Lower lobe of right lung (tissue), 2 donors: Measurements from ENCODE around the gene ST8SIA1. TPM values are rescaled to one million over a fixed set of nuclear protein-coding genes. Genes with fewer than 3 reads are reported as not detected.

Experiments
- ATAC-seq, 2 donors: fragments of 200-7000 bp; cut with Tn5 transposase; one replicate each; pipeline ENCODE4 v1.9.1; 2020 to 2022; ENCODE audit warnings: mild to moderate bottlenecking in 2 of 2, moderate library complexity in 2 of 2
- DNase-seq: peaks from one replicate; pipeline ENCODE4 v3.0.0-alpha.2; 2020
- H3K27ac ChIP-seq: fragments of 200-600 bp; one replicate; pipeline ENCODE4 v1.8.0; 2022
- H3K27me3 ChIP-seq: fragments of 200-600 bp; one replicate; pipeline ENCODE4 v1.8.0; 2022; ENCODE audit warnings: low read depth
- H3K36me3 ChIP-seq: fragments of 200-600 bp; one replicate; pipeline ENCODE4 v1.8.0; 2022; ENCODE audit warnings: mild to moderate bottlenecking
- H3K4me1 ChIP-seq: fragments of 200-600 bp; one replicate; pipeline ENCODE4 v1.8.0; 2022
- H3K4me3 ChIP-seq: fragments of 200-600 bp; one replicate; pipeline ENCODE4 v1.8.0; 2022; ENCODE audit warnings: mild to moderate bottlenecking
- H3K9me3 ChIP-seq: fragments of 200-600 bp; one replicate; pipeline ENCODE4 v1.8.0; 2022
- CTCF ChIP-seq: fragments of 200-600 bp; IDR thresholded peaks from one replicate; pipeline ENCODE4 v1.8.0; 2022; ENCODE audit warnings: antibody characterized with exemption, mild to moderate bottlenecking
- intact Hi-C: fragments of 100-400 bp; cut with DNase I; formaldehyde crosslinking; loops from one replicate; pipeline ENCODE4 v1.11.0; 2022
- total RNA-seq: library from RNA; stranded (reverse); fragmentation: NEBNext Ultra II Directional; extraction: Animal tissue kit (Norgen Biotek cat#: 25700); gene quantifications from one replicate; pipeline ENCODE4 v1.2.1, GENCODE V29; 2021
- donor health status: DM: no; HTN: yes; CAD: no; lungs with severe emphysema.

ST8SIA1 gene
- total RNA-seq, 1 donor from 2014 or later, result 9.1 TPM

- intact Hi-C loops, result no loop called here
- no peaks in the 10 kb centered on the region for H3K4me1 ChIP-seq
- ATAC-seq, result no peak
- H3K27me3 ChIP-seq, result no peaks in the 10 kb centered on the region
- no peak for TF ChIP-seq CTCF
- no peak overlapping the region for H3K27ac ChIP-seq
- no peaks in the 10 kb centered on the region for H3K36me3 ChIP-seq
- H3K4me3 ChIP-seq, result no peak overlapping the region
- H3K9me3 ChIP-seq, result no peaks in the 10 kb centered on the region
- no peak for DNase-seq
Measured at GRCh38 chr12:22204391-22204790, 130.1 kb downstream of the ST8SIA1 start.

- no peaks in the 10 kb centered on the region for H3K27me3 ChIP-seq
- DNase-seq (no peak), ATAC-seq (no peak)
- H3K27ac ChIP-seq, result no peak overlapping the region
- no peaks in the 10 kb centered on the region for H3K9me3 ChIP-seq
- intact Hi-C loops, result no loop called here
- no peak for TF ChIP-seq CTCF
- H3K4me3 ChIP-seq, result no peak overlapping the region
- H3K36me3 ChIP-seq, result no peaks in the 10 kb centered on the region
- no peaks in the 10 kb centered on the region for H3K4me1 ChIP-seq
Measured at GRCh38 chr12:22202847-22203246, 131.7 kb downstream of the ST8SIA1 start.

- TF ChIP-seq CTCF, result no peak
- Histone ChIP-seq H3K36me3 (no peaks in the 10 kb centered on the region), H3K4me3 (no peak overlapping the region), H3K27ac (no peak overlapping the region), H3K27me3 (no peaks in the 10 kb centered on the region), H3K4me1 (no peaks in the 10 kb centered on the region), H3K9me3 (no peaks in the 10 kb centered on the region)
- intact Hi-C loops, result no loop called here
- DNase-seq (no peak), ATAC-seq (no peak)
Measured at GRCh38 chr12:22201101-22201500, 133.4 kb downstream of the ST8SIA1 start.

GRCh38 chr12:22196236-22196635 is 138.3 kb downstream of the ST8SIA1 start:
- no peak overlapping the region for H3K4me3 ChIP-seq
- H3K4me1 ChIP-seq, result no peaks in the 10 kb centered on the region
- no peaks in the 10 kb centered on the region for H3K27me3 ChIP-seq
- DNase-seq (no peak), ATAC-seq (no peak)
- H3K27ac ChIP-seq, result no peak overlapping the region
- H3K36me3 ChIP-seq, result no peaks in the 10 kb centered on the region
- no peaks in the 10 kb centered on the region for H3K9me3 ChIP-seq
- TF ChIP-seq CTCF, result no peak
- intact Hi-C loops, result no loop called here

- no peaks in the 10 kb centered on the region for H3K4me1 ChIP-seq
- no peak for TF ChIP-seq CTCF
- H3K4me3 ChIP-seq, result no peak overlapping the region
- H3K36me3 ChIP-seq, result no peaks in the 10 kb centered on the region
- DNase-seq (no peak), ATAC-seq (no peak)
- no peaks in the 10 kb centered on the region for H3K27me3 ChIP-seq
- intact Hi-C loops, result no loop called here
- H3K27ac ChIP-seq, result no peak overlapping the region
- no peaks in the 10 kb centered on the region for H3K9me3 ChIP-seq
Measured at GRCh38 chr12:22190969-22191368, 143.5 kb downstream of the ST8SIA1 start.

GRCh38 chr12:22188431-22188830 is 146.1 kb downstream of the ST8SIA1 start:
- Histone ChIP-seq H3K4me1 (no peaks in the 10 kb centered on the region), H3K27me3 (no peaks in the 10 kb centered on the region), H3K36me3 (no peaks in the 10 kb centered on the region), H3K9me3 (no peaks in the 10 kb centered on the region), H3K4me3 (no peak overlapping the region), H3K27ac (no peak overlapping the region)
- intact Hi-C loops, result no loop called here
- TF ChIP-seq CTCF, result no peak
- DNase-seq (no peak), ATAC-seq (no peak)
